SU-DHL-6 (cell line): Measurements from ENCODE around the gene HNRNPA1.

Source experiments
- EZH2phosphoT487 ChIP-seq: fragments of 200-600 bp; sonication (generic), shearing (Covaris generic); conservative IDR thresholded peaks from 2 replicates; pipeline ENCODE4 v1.6.1; 2018; ENCODE audit warnings: mild to moderate bottlenecking, antibody characterized with exemption, low read length, moderate library complexity, mixed read lengths
- TF ChIP-seq, protein P1 (sequence below): fragments of 200-600 bp; sonication (generic); IDR thresholded peaks from one replicate; pipeline ENCODE4 v1.5.1; 2017; ENCODE audit warnings: antibody characterized with exemption, mild to moderate bottlenecking, low read length, moderate library complexity; ENCODE audit not compliant: insufficient read depth, poor library complexity, severe bottlenecking

DNA sequence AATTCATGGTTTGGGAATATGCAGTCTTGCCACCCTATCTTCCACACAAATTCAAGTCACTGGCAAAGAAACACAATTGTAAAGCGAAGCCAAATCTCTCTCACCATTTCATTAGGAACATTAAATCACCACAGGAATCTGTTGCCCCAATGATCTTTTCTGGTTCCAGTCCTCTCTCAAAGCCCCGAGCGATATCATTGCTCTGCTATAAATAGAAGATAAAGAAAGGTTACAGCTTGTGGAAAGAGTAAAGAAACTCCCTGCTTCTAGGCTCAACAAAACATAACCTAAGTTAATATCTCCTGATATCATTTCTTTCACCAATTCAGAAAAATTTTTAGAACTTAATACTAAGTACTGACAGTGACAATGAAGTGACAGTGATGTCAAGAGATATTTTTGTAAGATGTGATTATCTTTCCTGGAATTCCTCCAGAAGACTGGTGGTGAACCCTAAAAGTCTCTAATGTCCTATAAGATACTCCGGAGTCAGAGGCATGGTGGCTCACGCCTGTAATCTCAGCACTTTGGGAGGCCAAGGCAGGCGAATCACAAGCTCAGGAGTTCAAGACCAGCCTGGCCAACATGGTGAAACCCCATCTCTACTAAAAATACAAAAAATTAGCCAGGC is 34.4 kb upstream of the HNRNPA1 start:
- TF ChIP-seq, protein P1, sequence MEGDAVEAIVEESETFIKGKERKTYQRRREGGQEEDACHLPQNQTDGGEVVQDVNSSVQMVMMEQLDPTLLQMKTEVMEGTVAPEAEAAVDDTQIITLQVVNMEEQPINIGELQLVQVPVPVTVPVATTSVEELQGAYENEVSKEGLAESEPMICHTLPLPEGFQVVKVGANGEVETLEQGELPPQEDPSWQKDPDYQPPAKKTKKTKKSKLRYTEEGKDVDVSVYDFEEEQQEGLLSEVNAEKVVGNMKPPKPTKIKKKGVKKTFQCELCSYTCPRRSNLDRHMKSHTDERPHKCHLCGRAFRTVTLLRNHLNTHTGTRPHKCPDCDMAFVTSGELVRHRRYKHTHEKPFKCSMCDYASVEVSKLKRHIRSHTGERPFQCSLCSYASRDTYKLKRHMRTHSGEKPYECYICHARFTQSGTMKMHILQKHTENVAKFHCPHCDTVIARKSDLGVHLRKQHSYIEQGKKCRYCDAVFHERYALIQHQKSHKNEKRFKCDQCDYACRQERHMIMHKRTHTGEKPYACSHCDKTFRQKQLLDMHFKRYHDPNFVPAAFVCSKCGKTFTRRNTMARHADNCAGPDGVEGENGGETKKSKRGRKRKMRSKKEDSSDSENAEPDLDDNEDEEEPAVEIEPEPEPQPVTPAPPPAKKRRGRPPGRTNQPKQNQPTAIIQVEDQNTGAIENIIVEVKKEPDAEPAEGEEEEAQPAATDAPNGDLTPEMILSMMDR: no peak
- TF ChIP-seq EZH2phosphoT487: no peak
